ENCODE measurements around the gene TXN. TPM values are rescaled to one million over a fixed set of nuclear protein-coding genes. Genes with fewer than 3 reads are reported as not detected.

TXN gene
- total RNA-seq, 2 experiments from 2014 or later, result 287 to 322 TPM

Other genes with a start within 250 kb of the TXN start
- not detected for gene C9orf152, start 48.3 kb downstream of the TXN start, total RNA-seq
- gene TXNDC8, start 81.4 kb upstream of the TXN start, total RNA-seq, result not detected